Effector memory CD8-positive, alpha-beta T cell (primary cell): ENCODE results near the gene GNB2.
"Not testable (repeated sequence)": the region's sequence is repeated elsewhere in the genome, so short reads cannot be mapped to it uniquely, and the experiment has no call there.

Experiments used
- ATAC-seq: fragments of 150-1000 bp; cut with Tn5 transposase; replicated peaks from 2 replicates; pipeline ENCODE4 v1.10.0; 2021; ENCODE audit warnings: mild to moderate bottlenecking, moderate library complexity
- DNase-seq, 3 experiments: peaks; one replicate each; pipeline ENCODE4 v3.0.0; 2021
- H3K27ac Mint-ChIP-seq, 2 donors: one replicate each; pipeline ENCODE4 v1.8.0; 2022; ENCODE audit warnings: mild to moderate bottlenecking in 2 of 2, mixed read lengths in 2 of 2, moderate library complexity in 2 of 2
- H3K27me3 Mint-ChIP-seq, 2 donors: one replicate each; pipeline ENCODE4 v1.8.0; 2022; ENCODE audit warnings: mixed read lengths in 2 of 2
- H3K36me3 Mint-ChIP-seq: one replicate; pipeline ENCODE4 v1.8.0; 2022; ENCODE audit warnings: mild to moderate bottlenecking, moderate library complexity, mixed read lengths; ENCODE audit not compliant: insufficient read depth
- H3K4me1 Mint-ChIP-seq, 2 donors: one replicate each; pipeline ENCODE4 v1.8.0; 2022; ENCODE audit warnings: low read depth in 2 of 2, mixed read lengths in 2 of 2
- H3K4me3 Mint-ChIP-seq, 2 donors: one replicate each; pipeline ENCODE4 v1.8.0; 2022; ENCODE audit warnings: mild to moderate bottlenecking in 2 of 2, mixed read lengths in 2 of 2, moderate library complexity in 2 of 2
- H3K9me3 Mint-ChIP-seq, 2 donors: one replicate each; pipeline ENCODE4 v1.8.0; 2022; ENCODE audit warnings: mixed read lengths in 2 of 2

The GNB2 gene

DNA sequence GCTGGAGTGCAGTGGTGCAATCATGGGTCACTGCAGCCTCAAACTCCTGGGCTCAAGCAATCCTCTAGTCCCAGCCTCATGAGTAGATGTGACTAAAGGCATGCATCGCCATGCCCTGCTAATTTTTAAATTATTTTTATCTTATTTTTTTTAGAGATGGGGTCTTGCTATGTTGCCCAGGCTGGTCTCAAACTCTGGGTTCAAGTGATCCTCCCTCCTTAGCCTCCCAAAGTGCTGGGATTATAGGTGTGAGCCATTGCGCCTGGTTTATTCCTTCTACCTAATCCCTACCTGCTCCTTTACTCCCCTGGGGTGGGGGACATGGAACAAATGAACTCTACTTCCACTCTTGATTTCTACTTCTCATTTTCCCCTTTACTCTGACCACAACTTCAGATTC, 50.8 kb downstream of the GNB2 start:
- not testable (repeated sequence) for H3K27ac Mint-ChIP-seq, DNase-seq, ATAC-seq, H3K9me3 Mint-ChIP-seq, H3K4me3 Mint-ChIP-seq, H3K36me3 Mint-ChIP-seq, H3K4me1 Mint-ChIP-seq
- H3K27me3 Mint-ChIP-seq = peaks cover 53 to 76% of the 10 kb centered on the region in 2 donors

DNA sequence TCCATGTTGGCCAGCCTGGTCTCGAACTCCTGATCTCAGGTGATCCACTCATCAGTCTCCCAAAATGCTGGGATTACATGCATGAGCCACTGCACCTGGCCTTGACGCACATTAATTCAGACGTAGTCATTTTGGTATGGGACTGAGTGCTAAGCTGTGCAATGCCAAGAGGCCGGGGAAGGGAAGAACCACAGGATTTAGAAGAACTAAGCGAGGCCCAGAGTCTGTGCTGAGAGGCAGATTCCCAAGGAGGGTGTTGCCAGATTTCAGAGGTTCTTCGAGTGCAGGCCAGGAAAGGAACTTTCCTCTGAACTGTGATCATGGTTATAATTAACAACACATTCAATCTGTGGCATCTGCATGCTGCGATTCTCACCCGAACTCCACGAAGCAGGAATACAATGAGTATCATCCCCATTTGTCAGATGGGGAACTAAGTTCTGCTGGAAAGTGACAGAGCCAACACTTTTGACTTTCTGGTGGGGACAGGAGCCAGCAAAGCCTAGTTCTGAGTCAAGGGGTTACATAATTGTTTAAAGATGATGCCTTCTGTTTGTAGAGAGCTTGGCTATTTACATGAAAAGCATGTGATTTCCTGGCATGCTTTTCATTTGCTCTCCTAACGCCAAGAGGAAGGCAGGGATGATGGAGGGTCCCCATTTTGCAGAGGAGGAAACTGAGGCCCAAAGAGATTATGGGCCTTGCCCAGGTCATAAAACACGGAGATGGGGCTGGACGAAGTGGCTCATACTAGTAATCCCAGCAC, 53.6 kb downstream of the GNB2 start:
- no peak for DNase-seq

GRCh38 chr7:100728196-100728595, 54.7 kb downstream of the GNB2 start:
- DNase-seq (no peak), ATAC-seq (no peak)
- H3K9me3 Mint-ChIP-seq = no peaks in the 10 kb centered on the region
- H3K4me1 Mint-ChIP-seq = peaks cover 0 to 5% of the 10 kb centered on the region in 2 donors
- peaks cover 22 to 63% of the 10 kb centered on the region in 2 donors for H3K27me3 Mint-ChIP-seq
- no peaks in the 10 kb centered on the region for H3K36me3 Mint-ChIP-seq
- H3K27ac Mint-ChIP-seq = no peak overlapping the region
- H3K4me3 Mint-ChIP-seq = no peak overlapping the region

More for the DNA sequence above, 53.6 kb downstream of the GNB2 start:
- Mint-ChIP-seq H3K4me3 (no peak overlapping the region), H3K9me3 (no peaks in the 10 kb centered on the region), H3K27ac (no peak overlapping the region), H3K36me3 (no peaks in the 10 kb centered on the region), H3K27me3 (peaks cover 33 to 67% of the 10 kb centered on the region in 2 donors), H3K4me1 (peaks cover 0 to 5% of the 10 kb centered on the region in 2 donors)
- ATAC-seq = no peak
